Hepatocyte (in vitro differentiated cells): ENCODE results near the gene CLN3. TPM values are rescaled to one million over a fixed set of nuclear protein-coding genes. Genes with fewer than 3 reads are reported as not detected.

ENCODE experiments used
- DNase-seq: peaks from one replicate; pipeline ENCODE4 v3.0.0-alpha.2; 2016; ENCODE audit warnings: low spot score
- H2AFZ ChIP-seq: fragments of 200-600 bp; sonication (generic); 2 replicates; pipeline ENCODE4 v1.6.0; 2016; ENCODE audit warnings: antibody characterized with exemption, mild to moderate bottlenecking
- H3K27ac ChIP-seq: fragments of 200-600 bp; sonication (generic); 2 replicates; pipeline ENCODE4 v1.5.1; 2016; ENCODE audit warnings: mild to moderate bottlenecking
- H3K27me3 ChIP-seq: fragments of 200-600 bp; sonication (generic); 2 replicates; pipeline ENCODE4 v1.6.1; 2016
- H3K36me3 ChIP-seq: fragments of 200-600 bp; sonication (generic); replicated peaks from 2 replicates; pipeline ENCODE4 v1.5.1; 2016; ENCODE audit warnings: low read depth; ENCODE audit not compliant: insufficient read depth
- H3K4me1 ChIP-seq: fragments of 200-600 bp; sonication (generic); 2 replicates; pipeline ENCODE4 v1.5.1; 2016; ENCODE audit warnings: mild to moderate bottlenecking, moderate library complexity; ENCODE audit not compliant: insufficient read depth
- H3K4me2 ChIP-seq: fragments of 200-600 bp; sonication (generic); 2 replicates; pipeline ENCODE4 v1.6.0; 2016
- H3K4me3 ChIP-seq: fragments of 200-600 bp; sonication (generic); 2 replicates; pipeline ENCODE4 v1.5.1; 2016; ENCODE audit warnings: mild to moderate bottlenecking
- H3K79me2 ChIP-seq: fragments of 200-600 bp; sonication (generic); 2 replicates; pipeline ENCODE4 v1.6.0; 2017; ENCODE audit warnings: mild to moderate bottlenecking
- H3K9me2 ChIP-seq: fragments of 200-600 bp; sonication (generic); replicated peaks from 2 replicates; pipeline ENCODE4 v1.6.0; 2017; ENCODE audit warnings: mild to moderate bottlenecking; ENCODE audit not compliant: insufficient read depth
- H3K9me3 ChIP-seq: fragments of 200-600 bp; sonication (generic); 2 replicates; pipeline ENCODE4 v1.5.1; 2016; ENCODE audit warnings: low read depth, mild to moderate bottlenecking
- H4K20me1 ChIP-seq: fragments of 200-600 bp; sonication (generic); 2 replicates; pipeline ENCODE4 v1.6.0; 2016; ENCODE audit warnings: mild to moderate bottlenecking; ENCODE audit not compliant: insufficient read depth, poor library complexity, severe bottlenecking
- CTCF ChIP-seq: fragments of 200-600 bp; sonication (generic); IDR thresholded peaks from 2 replicates; pipeline ENCODE4 v1.5.1; 2016; ENCODE audit warnings: antibody characterized with exemption, mild to moderate bottlenecking; ENCODE audit not compliant: poor library complexity
- EZH2 ChIP-seq: fragments of 200-600 bp; sonication (generic); IDR thresholded peaks from 2 replicates; pipeline ENCODE4 v1.6.1; 2016; ENCODE audit warnings: antibody characterized with exemption, mild to moderate bottlenecking, borderline replicate concordance
- EZH2phosphoT487 ChIP-seq: fragments of 200-600 bp; sonication (generic); IDR thresholded peaks from one replicate; pipeline ENCODE4 v1.6.1; 2018; ENCODE audit warnings: antibody characterized with exemption, mild to moderate bottlenecking, low read depth, moderate library complexity; ENCODE audit not compliant: unreplicated experiment, severe bottlenecking
- WGBS: methylation state at CpG from one replicate; pipeline ENCODE4 v1.1.6; 2016; ENCODE audit warnings: low lambda C conversion rate; ENCODE audit errors: missing lambda C conversion rate; 5-methylcytosine and 5-hydroxymethylcytosine counted together
- polyA plus RNA-seq: library from polyadenylated mRNA; unstranded; fragments of >200 nt; fragmentation: Nextera tagmentation; extraction: Ambion mirVana; gene quantifications from 2 replicates; pipeline ENCODE4 v1.2.1, GENCODE V29; 2016
- total RNA-seq: library from RNA; depleted of rRNA; stranded (reverse); fragments of >200 nt; gene quantifications from 2 replicates; pipeline ENCODE4 v1.2.3, GENCODE V29; 2014

The CLN3 gene
- total and polyA plus RNA-seq, 2 experiments from 2014 or later, result 43.4 to 102 TPM

GRCh38 chr16:28532940-28533647 lies 41.2 kb upstream of the CLN3 start:
- DNase-seq, result no peak
- no peaks in the 10 kb centered on the region for H3K36me3 ChIP-seq
- H3K4me1 ChIP-seq, result peaks cover 4% of the 10 kb centered on the region
- TF ChIP-seq EZH2phosphoT487, result no peak
- TF ChIP-seq EZH2, result no peak
- TF ChIP-seq CTCF, result no peak
- H3K4me3 ChIP-seq, result no peak overlapping the region
- H4K20me1 ChIP-seq, result no peaks in the 10 kb centered on the region
- WGBS, result 94% methylated on average over 5 of the region's 5 CpGs
- no peak overlapping the region for H3K4me2 ChIP-seq
- no peak overlapping the region for H2AFZ ChIP-seq
- no peaks in the 10 kb centered on the region for H3K9me3 ChIP-seq
- H3K9me2 ChIP-seq, result no peaks in the 10 kb centered on the region
- H3K27me3 ChIP-seq, result no peaks in the 10 kb centered on the region
- peaks cover 4% of the 10 kb centered on the region for H3K79me2 ChIP-seq
- peak overlapping the region; percentile 44 for H3K27ac ChIP-seq

GRCh38 chr16:28531777-28532744 lies 40.2 kb upstream of the CLN3 start:
- Histone ChIP-seq H3K4me1 (no peaks in the 10 kb centered on the region), H3K4me2 (no peak overlapping the region)

GRCh38 chr16:28529124-28529523 lies 37.2 kb upstream of the CLN3 start:
- H4K20me1 ChIP-seq, result no peaks in the 10 kb centered on the region
- no peaks in the 10 kb centered on the region for H3K27me3 ChIP-seq
- no peaks in the 10 kb centered on the region for H3K79me2 ChIP-seq
- no peak for DNase-seq
- no peak overlapping the region for H3K4me2 ChIP-seq
- H3K4me3 ChIP-seq, result no peak overlapping the region
- peak overlapping the region; percentile 87 for H3K27ac ChIP-seq
- H3K9me2 ChIP-seq, result no peaks in the 10 kb centered on the region
- TF ChIP-seq EZH2phosphoT487 (no peak), EZH2 (no peak), CTCF (no peak)
- H2AFZ ChIP-seq, result no peak overlapping the region
- H3K36me3 ChIP-seq, result no peaks in the 10 kb centered on the region
- peaks cover 6% of the 10 kb centered on the region for H3K4me1 ChIP-seq
- no peaks in the 10 kb centered on the region for H3K9me3 ChIP-seq

More at GRCh38 chr16:28531777-28532744, 40.2 kb upstream of the CLN3 start:
- Histone ChIP-seq H3K9me2 (no peaks in the 10 kb centered on the region), H3K36me3 (no peaks in the 10 kb centered on the region), H3K79me2 (no peaks in the 10 kb centered on the region), H2AFZ (no peak overlapping the region), H3K9me3 (no peaks in the 10 kb centered on the region), H3K27me3 (no peaks in the 10 kb centered on the region), H3K27ac (peak overlapping the region; percentile 51), H3K4me3 (no peak overlapping the region), H4K20me1 (no peaks in the 10 kb centered on the region)
- TF ChIP-seq EZH2, result no peak
- no peak for TF ChIP-seq CTCF
- no peak for TF ChIP-seq EZH2phosphoT487
- DNase-seq, result peak; percentile 62
- 69% methylated on average over 9 of the region's 9 CpGs for WGBS
